ENCODE data around the gene CROCC2.

CROCC2 gene

GRCh38 chr2:240993446-240994170 is 87.5 kb downstream of the CROCC2 start:
- peaks cover 4% of the 10 kb centered on the region for H3K9me3 ChIP-seq (ENCODE audit: control insufficient read depth, low read length)
- DNase-seq (ENCODE audit: low read depth) = no peak
- peaks cover 46% of the 10 kb centered on the region for H3K4me1 ChIP-seq (ENCODE audit: control insufficient read depth, insufficient read depth, low read length)
- H3K4me3 ChIP-seq (ENCODE audit: low read length) = no peak overlapping the region
- no peaks in the 10 kb centered on the region for H3K27me3 ChIP-seq (replicated peaks; ENCODE audit: control insufficient read depth, insufficient read depth, low read length)
- H3K36me3 ChIP-seq (ENCODE audit: control insufficient read depth, insufficient read depth, low read length, severe bottlenecking) = no peaks in the 10 kb centered on the region
- no peak overlapping the region for H3K9ac ChIP-seq (ENCODE audit: low read length)

GRCh38 chr2:240994171-240994896 is 88.2 kb downstream of the CROCC2 start:
- H3K9me3 ChIP-seq (ENCODE audit: control insufficient read depth, low read length) = no peaks in the 10 kb centered on the region
- no peak for DNase-seq (ENCODE audit: low read depth)
- H3K4me3 ChIP-seq (ENCODE audit: low read length) = no peak overlapping the region
- no peaks in the 10 kb centered on the region for H3K27me3 ChIP-seq (replicated peaks; ENCODE audit: control insufficient read depth, insufficient read depth, low read length)
- peak overlapping the region; percentile 38 for H3K9ac ChIP-seq (ENCODE audit: low read length)
- H3K4me1 ChIP-seq (ENCODE audit: control insufficient read depth, insufficient read depth, low read length) = peaks cover 46% of the 10 kb centered on the region
- H3K36me3 ChIP-seq (ENCODE audit: control insufficient read depth, insufficient read depth, low read length, severe bottlenecking) = no peaks in the 10 kb centered on the region

- H3K9ac ChIP-seq (ENCODE audit: low read length) = no peak overlapping the region
- no peak overlapping the region for H3K4me3 ChIP-seq (ENCODE audit: low read length)
- H3K36me3 ChIP-seq (ENCODE audit: control insufficient read depth, insufficient read depth, low read length, severe bottlenecking) = no peaks in the 10 kb centered on the region
- H3K9me3 ChIP-seq (ENCODE audit: control insufficient read depth, low read length) = no peaks in the 10 kb centered on the region
- no peak for DNase-seq (ENCODE audit: low read depth)
- peaks cover 54% of the 10 kb centered on the region for H3K4me1 ChIP-seq (ENCODE audit: control insufficient read depth, insufficient read depth, low read length)
- H3K27me3 ChIP-seq (replicated peaks; ENCODE audit: control insufficient read depth, insufficient read depth, low read length) = no peaks in the 10 kb centered on the region
These were observed 89.2 kb downstream of the CROCC2 start for GRCh38 chr2:240995041-240996021.

- H3K9me3 ChIP-seq (ENCODE audit: control insufficient read depth, low read length) = no peaks in the 10 kb centered on the region
- peaks cover 8% of the 10 kb centered on the region for H3K36me3 ChIP-seq (ENCODE audit: control insufficient read depth, insufficient read depth, low read length, severe bottlenecking)
- no peaks in the 10 kb centered on the region for H3K27me3 ChIP-seq (replicated peaks; ENCODE audit: control insufficient read depth, insufficient read depth, low read length)
- DNase-seq (ENCODE audit: low read depth) = no peak
- no peak overlapping the region for H3K9ac ChIP-seq (ENCODE audit: low read length)
- no peak overlapping the region for H3K4me3 ChIP-seq (ENCODE audit: low read length)
- peaks cover 53% of the 10 kb centered on the region for H3K4me1 ChIP-seq (ENCODE audit: control insufficient read depth, insufficient read depth, low read length)
These were observed 90.2 kb downstream of the CROCC2 start for GRCh38 chr2:240996161-240996833.

GRCh38 chr2:240996834-240997140 is 90.7 kb downstream of the CROCC2 start:
- Histone ChIP-seq H3K36me3 (ENCODE audit: control insufficient read depth, insufficient read depth, low read length, severe bottlenecking) (peaks cover 13% of the 10 kb centered on the region), H3K4me3 (ENCODE audit: low read length) (peak overlapping the region; percentile 81), H3K9me3 (ENCODE audit: control insufficient read depth, low read length) (no peaks in the 10 kb centered on the region), H3K27me3 (replicated peaks; ENCODE audit: control insufficient read depth, insufficient read depth, low read length) (no peaks in the 10 kb centered on the region), H3K9ac (ENCODE audit: low read length) (peak overlapping the region; percentile 88), H3K4me1 (ENCODE audit: control insufficient read depth, insufficient read depth, low read length) (peaks cover 53% of the 10 kb centered on the region)
- no peak for DNase-seq (ENCODE audit: low read depth)

GRCh38 chr2:240997141-240997855 is 91.2 kb downstream of the CROCC2 start:
- peaks cover 51% of the 10 kb centered on the region for H3K4me1 ChIP-seq (ENCODE audit: control insufficient read depth, insufficient read depth, low read length)
- peak overlapping the region; percentile 81 for H3K4me3 ChIP-seq (ENCODE audit: low read length)
- DNase-seq (ENCODE audit: low read depth) = no peak
- H3K9ac ChIP-seq (ENCODE audit: low read length) = peak overlapping the region; percentile 88
- H3K27me3 ChIP-seq (replicated peaks; ENCODE audit: control insufficient read depth, insufficient read depth, low read length) = no peaks in the 10 kb centered on the region
- H3K36me3 ChIP-seq (ENCODE audit: control insufficient read depth, insufficient read depth, low read length, severe bottlenecking) = peaks cover 18% of the 10 kb centered on the region
- H3K9me3 ChIP-seq (ENCODE audit: control insufficient read depth, low read length) = no peaks in the 10 kb centered on the region

GRCh38 chr2:240997856-240998705 is 91.9 kb downstream of the CROCC2 start, which contains the start of gene SNED1:
TSS of gene SNED1 (plus strand) at chr2:240998618. CDS start at chr2:240998838, 220 bp downstream.
- DNase-seq (ENCODE audit: low read depth) = peak; percentile 94
- Histone ChIP-seq H3K4me1 (ENCODE audit: control insufficient read depth, insufficient read depth, low read length) (peaks cover 47% of the 10 kb centered on the region), H3K4me3 (ENCODE audit: low read length) (peak within 1 kb of the TSS; percentile 87), H3K9me3 (ENCODE audit: control insufficient read depth, low read length) (peaks cover under 1% of the 10 kb centered on the region), H3K9ac (ENCODE audit: low read length) (peak within 1 kb of the TSS; percentile 88), H3K27me3 (replicated peaks; ENCODE audit: control insufficient read depth, insufficient read depth, low read length) (no peaks in the 10 kb centered on the region), H3K36me3 (ENCODE audit: control insufficient read depth, insufficient read depth, low read length, severe bottlenecking) (peaks cover 21% of the 10 kb centered on the region)

- H3K27me3 ChIP-seq (replicated peaks; ENCODE audit: control insufficient read depth, insufficient read depth, low read length) = no peaks in the 10 kb centered on the region
- H3K36me3 ChIP-seq (ENCODE audit: control insufficient read depth, insufficient read depth, low read length, severe bottlenecking) = peaks cover 27% of the 10 kb centered on the region
These were observed 92.5 kb downstream of the CROCC2 start for GRCh38 chr2:240998706-240998994.

GRCh38 chr2:240998995-240999791 is 93.1 kb downstream of the CROCC2 start:
- Histone ChIP-seq H3K36me3 (ENCODE audit: control insufficient read depth, insufficient read depth, low read length, severe bottlenecking) (peaks cover 32% of the 10 kb centered on the region), H3K27me3 (replicated peaks; ENCODE audit: control insufficient read depth, insufficient read depth, low read length) (no peaks in the 10 kb centered on the region), H3K9me3 (ENCODE audit: control insufficient read depth, low read length) (peaks cover 11% of the 10 kb centered on the region), H3K4me1 (ENCODE audit: control insufficient read depth, insufficient read depth, low read length) (peaks cover 47% of the 10 kb centered on the region), H3K9ac (ENCODE audit: low read length) (peak overlapping the region; percentile 88), H3K4me3 (ENCODE audit: low read length) (peak overlapping the region; percentile 87)
- DNase-seq (ENCODE audit: low read depth) = peak; percentile 73

More at GRCh38 chr2:240998706-240998994, 92.5 kb downstream of the CROCC2 start:
- H3K4me3 ChIP-seq (ENCODE audit: low read length) = peak overlapping the region; percentile 87
- H3K4me1 ChIP-seq (ENCODE audit: control insufficient read depth, insufficient read depth, low read length) = peaks cover 47% of the 10 kb centered on the region
- no peak for DNase-seq (ENCODE audit: low read depth)
- H3K9ac ChIP-seq (ENCODE audit: low read length) = peak overlapping the region; percentile 88
- peaks cover 6% of the 10 kb centered on the region for H3K9me3 ChIP-seq (ENCODE audit: control insufficient read depth, low read length)

Measured in adipocyte (in vitro differentiated cells).